Neural progenitor cell (in vitro differentiated cells): ENCODE measurements around the gene TDP2. TPM values are rescaled to one million over a fixed set of nuclear protein-coding genes. Genes with fewer than 3 reads are reported as not detected.

Source experiments
- DNase-seq: peaks from one replicate; pipeline ENCODE4 v3.0.0-alpha.2; 2016; ENCODE audit warnings: low spot score
- H2AFZ ChIP-seq: fragments of 200-600 bp; sonication (generic); replicated peaks from 2 replicates; pipeline ENCODE4 v1.6.1; 2016; ENCODE audit warnings: antibody characterized with exemption
- H3F3A ChIP-seq: fragments of 200-600 bp; sonication (generic); 2 replicates; pipeline ENCODE4 v1.6.1; 2016; ENCODE audit warnings: antibody characterized with exemption, low read depth
- H3K27ac ChIP-seq: fragments of 200-600 bp; sonication (generic); 2 replicates; pipeline ENCODE4 v1.5.1; 2016; ENCODE audit warnings: mild to moderate bottlenecking
- H3K27me3 ChIP-seq: fragments of 200-600 bp; sonication (generic); 2 replicates; pipeline ENCODE4 v1.6.1; 2016; ENCODE audit warnings: mild to moderate bottlenecking, moderate library complexity
- H3K36me3 ChIP-seq: fragments of 200-600 bp; sonication (generic); 2 replicates; pipeline ENCODE4 v1.5.1; 2016
- H3K4me1 ChIP-seq: fragments of 200-600 bp; sonication (generic); 2 replicates; pipeline ENCODE4 v1.6.1; 2016; ENCODE audit warnings: mixed run types
- H3K4me2 ChIP-seq: fragments of 200-600 bp; sonication (generic); 2 replicates; pipeline ENCODE4 v1.6.1; 2016
- H3K4me3 ChIP-seq: fragments of 200-600 bp; sonication (generic); 2 replicates; pipeline ENCODE4 v1.5.1; 2016
- H3K79me2 ChIP-seq: fragments of 200-600 bp; sonication (generic); 2 replicates; pipeline ENCODE4 v1.6.1; 2016; ENCODE audit warnings: low read depth
- H3K9ac ChIP-seq: fragments of 200-600 bp; sonication (generic); 2 replicates; pipeline ENCODE4 v1.6.1; 2016
- H3K9me3 ChIP-seq: fragments of 200-600 bp; sonication (generic); 2 replicates; pipeline ENCODE4 v1.5.1; 2016; ENCODE audit warnings: low read depth
- H4K20me1 ChIP-seq: fragments of 200-600 bp; sonication (generic); 2 replicates; pipeline ENCODE4 v1.6.1; 2016; ENCODE audit warnings: low read depth
- H3K27ac Mint-ChIP-seq: 3 replicates; pipeline ENCODE4 v1.8.0; 2021; ENCODE audit warnings: mixed read lengths
- H3K27me3 Mint-ChIP-seq: 2 replicates; pipeline ENCODE4 v1.8.0; 2022; ENCODE audit warnings: low read depth, mild to moderate bottlenecking, inconsistent platforms, moderate library complexity, mixed read lengths; ENCODE audit not compliant: insufficient read depth
- H3K36me3 Mint-ChIP-seq: 3 replicates; pipeline ENCODE4 v1.8.0; 2021; ENCODE audit warnings: mixed read lengths
- H3K4me1 Mint-ChIP-seq: 3 replicates; pipeline ENCODE4 v1.8.0; 2021; ENCODE audit warnings: mixed read lengths
- H3K4me3 Mint-ChIP-seq: 3 replicates; pipeline ENCODE4 v1.8.0; 2021; ENCODE audit warnings: mild to moderate bottlenecking, moderate library complexity, mixed read lengths
- H3K9me3 Mint-ChIP-seq: 3 replicates; pipeline ENCODE4 v1.8.0; 2020; ENCODE audit warnings: mixed read lengths
- EZH2 ChIP-seq: fragments of 200-600 bp; sonication (generic); IDR thresholded peaks from 2 replicates; pipeline ENCODE4 v1.6.1; 2017; ENCODE audit warnings: antibody characterized with exemption, mild to moderate bottlenecking, moderate library complexity
- EZH2phosphoT487 ChIP-seq: fragments of 200-600 bp; sonication (generic); IDR thresholded peaks from 2 replicates; pipeline ENCODE4 v1.6.1; 2017; ENCODE audit warnings: antibody characterized with exemption
- total RNA-seq: library from RNA; depleted of rRNA; stranded (reverse); fragments of >200 nt; gene quantifications from 2 replicates; pipeline ENCODE4 v1.2.3, GENCODE V29; 2015; ENCODE audit warnings: low replicate concordance
- TF ChIP-seq, protein P1 (sequence below): fragments of 200-600 bp; sonication (generic); IDR thresholded peaks from 2 replicates; pipeline ENCODE4 v1.5.1; 2017; ENCODE audit warnings: antibody characterized with exemption, mild to moderate bottlenecking

Gene TDP2
- total RNA-seq, 1 donor from 2014 or later, result 49.9 TPM

DNA sequence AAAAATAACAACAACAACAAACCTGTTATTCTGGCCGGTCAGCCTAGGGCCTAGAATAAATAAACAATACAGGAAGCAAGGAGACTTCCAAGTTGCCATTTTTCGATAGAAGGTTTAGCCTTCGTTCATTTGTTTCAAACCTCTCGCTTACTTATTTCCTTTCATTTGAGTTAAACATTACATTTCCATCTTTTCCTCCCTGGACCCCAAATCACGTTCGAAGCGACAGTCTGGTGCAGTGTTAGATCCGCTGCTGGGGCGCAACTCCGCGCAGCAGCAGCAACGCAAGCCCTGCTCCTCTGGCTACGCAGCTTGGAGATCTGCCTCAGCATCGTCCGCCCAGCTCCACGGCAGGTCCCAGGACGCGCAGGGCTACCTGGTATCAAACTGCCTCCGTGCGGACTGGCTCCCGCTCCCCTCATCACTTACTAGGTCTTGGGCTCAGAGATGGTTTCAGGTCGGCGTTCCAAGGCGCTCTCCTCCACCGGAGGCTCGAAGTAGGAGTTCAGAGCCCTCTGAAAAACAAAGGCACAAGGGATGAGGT lies 530 bp downstream of the TDP2 start:
- Histone ChIP-seq H3F3A (peaks cover 28% of the 10 kb centered on the region), H4K20me1 (peaks cover 28% of the 10 kb centered on the region), H3K27ac (peak overlapping the region; percentile 70), H2AFZ (peak overlapping the region; percentile 79), H3K27me3 (no peaks in the 10 kb centered on the region), H3K79me2 (peaks cover 45% of the 10 kb centered on the region), H3K9ac (peak overlapping the region; percentile 78), H3K4me2 (peak overlapping the region; percentile 97), H3K9me3 (peaks cover 5% of the 10 kb centered on the region), H3K4me3 (peak overlapping the region; percentile 83), H3K36me3 (no peaks in the 10 kb centered on the region), H3K4me1 (peaks cover 34% of the 10 kb centered on the region)
- Mint-ChIP-seq H3K36me3 (peaks cover 41% of the 10 kb centered on the region), H3K27ac (peak overlapping the region; percentile 97), H3K9me3 (peaks cover 22% of the 10 kb centered on the region), H3K27me3 (peaks cover 8% of the 10 kb centered on the region), H3K4me1 (peaks cover 28% of the 10 kb centered on the region), H3K4me3 (peak overlapping the region; percentile 97)
- DNase-seq, result no peak
- TF ChIP-seq EZH2phosphoT487, result no peak
- no peak for TF ChIP-seq EZH2
- TF ChIP-seq, protein P1, sequence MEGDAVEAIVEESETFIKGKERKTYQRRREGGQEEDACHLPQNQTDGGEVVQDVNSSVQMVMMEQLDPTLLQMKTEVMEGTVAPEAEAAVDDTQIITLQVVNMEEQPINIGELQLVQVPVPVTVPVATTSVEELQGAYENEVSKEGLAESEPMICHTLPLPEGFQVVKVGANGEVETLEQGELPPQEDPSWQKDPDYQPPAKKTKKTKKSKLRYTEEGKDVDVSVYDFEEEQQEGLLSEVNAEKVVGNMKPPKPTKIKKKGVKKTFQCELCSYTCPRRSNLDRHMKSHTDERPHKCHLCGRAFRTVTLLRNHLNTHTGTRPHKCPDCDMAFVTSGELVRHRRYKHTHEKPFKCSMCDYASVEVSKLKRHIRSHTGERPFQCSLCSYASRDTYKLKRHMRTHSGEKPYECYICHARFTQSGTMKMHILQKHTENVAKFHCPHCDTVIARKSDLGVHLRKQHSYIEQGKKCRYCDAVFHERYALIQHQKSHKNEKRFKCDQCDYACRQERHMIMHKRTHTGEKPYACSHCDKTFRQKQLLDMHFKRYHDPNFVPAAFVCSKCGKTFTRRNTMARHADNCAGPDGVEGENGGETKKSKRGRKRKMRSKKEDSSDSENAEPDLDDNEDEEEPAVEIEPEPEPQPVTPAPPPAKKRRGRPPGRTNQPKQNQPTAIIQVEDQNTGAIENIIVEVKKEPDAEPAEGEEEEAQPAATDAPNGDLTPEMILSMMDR, result no peak

GRCh38 chr6:24664046-24664987 lies 2.4 kb downstream of the TDP2 start:
- H3K4me3 ChIP-seq, result peak overlapping the region; percentile 83
- TF ChIP-seq, protein P1, result no peak
- TF ChIP-seq EZH2 (no peak), EZH2phosphoT487 (no peak)

DNA sequence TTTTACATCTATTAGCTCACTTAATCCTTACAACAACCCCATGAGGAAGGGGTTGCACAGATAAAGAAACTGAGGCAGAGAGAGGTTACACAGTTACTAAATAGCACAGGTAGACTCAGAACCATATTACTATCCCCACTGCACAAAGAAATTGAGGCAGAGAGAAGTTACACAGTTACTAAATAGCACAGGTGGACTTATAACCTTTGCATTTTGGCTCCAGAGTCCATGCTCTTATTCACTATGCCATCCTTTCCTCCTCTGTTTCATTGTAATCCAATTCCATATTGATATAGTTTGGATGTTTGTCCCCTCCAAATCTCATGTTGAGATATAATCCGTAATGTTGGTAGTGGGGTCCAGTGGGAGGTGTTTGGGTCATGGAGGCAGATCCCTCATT lies 3.5 kb downstream of the TDP2 start:
- Mint-ChIP-seq H3K27ac (no peak overlapping the region), H3K9me3 (peaks cover 2% of the 10 kb centered on the region), H3K4me1 (peaks cover 30% of the 10 kb centered on the region), H3K36me3 (peaks cover 30% of the 10 kb centered on the region), H3K27me3 (peaks cover 8% of the 10 kb centered on the region), H3K4me3 (no peak overlapping the region)
- no peak for TF ChIP-seq EZH2
- TF ChIP-seq, protein P1, result no peak
- TF ChIP-seq EZH2phosphoT487, result no peak
- H3K4me3 ChIP-seq, result no peak overlapping the region
- H3F3A ChIP-seq, result peaks cover 21% of the 10 kb centered on the region
- no peak overlapping the region for H2AFZ ChIP-seq
- H3K36me3 ChIP-seq, result no peaks in the 10 kb centered on the region
- H3K9me3 ChIP-seq, result no peaks in the 10 kb centered on the region
- peaks cover 37% of the 10 kb centered on the region for H4K20me1 ChIP-seq
- peaks cover 71% of the 10 kb centered on the region for H3K79me2 ChIP-seq
- peaks cover 34% of the 10 kb centered on the region for H3K4me1 ChIP-seq
- no peak overlapping the region for H3K27ac ChIP-seq
- no peak overlapping the region for H3K9ac ChIP-seq
- H3K4me2 ChIP-seq, result no peak overlapping the region
- H3K27me3 ChIP-seq, result no peaks in the 10 kb centered on the region
- DNase-seq, result no peak

More at GRCh38 chr6:24664046-24664987, 2.4 kb downstream of the TDP2 start:
- peaks cover 8% of the 10 kb centered on the region for H3K9me3 Mint-ChIP-seq
- peaks cover 21% of the 10 kb centered on the region for H3F3A ChIP-seq
- H3K27me3 ChIP-seq, result no peaks in the 10 kb centered on the region
- H3K27ac ChIP-seq, result no peak overlapping the region
- peaks cover 28% of the 10 kb centered on the region for H3K4me1 Mint-ChIP-seq
- H3K4me3 Mint-ChIP-seq, result peak overlapping the region; percentile 50
- no peaks in the 10 kb centered on the region for H3K9me3 ChIP-seq
- H3K27me3 Mint-ChIP-seq, result peaks cover 8% of the 10 kb centered on the region
- peak overlapping the region; percentile 97 for H3K4me2 ChIP-seq
- H3K4me1 ChIP-seq, result peaks cover 34% of the 10 kb centered on the region
- H3K36me3 ChIP-seq, result no peaks in the 10 kb centered on the region
- no peak overlapping the region for H2AFZ ChIP-seq
- no peak overlapping the region for H3K9ac ChIP-seq
- H3K27ac Mint-ChIP-seq, result no peak overlapping the region
- peaks cover 63% of the 10 kb centered on the region for H3K79me2 ChIP-seq
- DNase-seq, result no peak
- peaks cover 32% of the 10 kb centered on the region for H4K20me1 ChIP-seq
- peaks cover 32% of the 10 kb centered on the region for H3K36me3 Mint-ChIP-seq
